ENCODE data around the gene RAMP1.

The RAMP1 gene

DNA sequence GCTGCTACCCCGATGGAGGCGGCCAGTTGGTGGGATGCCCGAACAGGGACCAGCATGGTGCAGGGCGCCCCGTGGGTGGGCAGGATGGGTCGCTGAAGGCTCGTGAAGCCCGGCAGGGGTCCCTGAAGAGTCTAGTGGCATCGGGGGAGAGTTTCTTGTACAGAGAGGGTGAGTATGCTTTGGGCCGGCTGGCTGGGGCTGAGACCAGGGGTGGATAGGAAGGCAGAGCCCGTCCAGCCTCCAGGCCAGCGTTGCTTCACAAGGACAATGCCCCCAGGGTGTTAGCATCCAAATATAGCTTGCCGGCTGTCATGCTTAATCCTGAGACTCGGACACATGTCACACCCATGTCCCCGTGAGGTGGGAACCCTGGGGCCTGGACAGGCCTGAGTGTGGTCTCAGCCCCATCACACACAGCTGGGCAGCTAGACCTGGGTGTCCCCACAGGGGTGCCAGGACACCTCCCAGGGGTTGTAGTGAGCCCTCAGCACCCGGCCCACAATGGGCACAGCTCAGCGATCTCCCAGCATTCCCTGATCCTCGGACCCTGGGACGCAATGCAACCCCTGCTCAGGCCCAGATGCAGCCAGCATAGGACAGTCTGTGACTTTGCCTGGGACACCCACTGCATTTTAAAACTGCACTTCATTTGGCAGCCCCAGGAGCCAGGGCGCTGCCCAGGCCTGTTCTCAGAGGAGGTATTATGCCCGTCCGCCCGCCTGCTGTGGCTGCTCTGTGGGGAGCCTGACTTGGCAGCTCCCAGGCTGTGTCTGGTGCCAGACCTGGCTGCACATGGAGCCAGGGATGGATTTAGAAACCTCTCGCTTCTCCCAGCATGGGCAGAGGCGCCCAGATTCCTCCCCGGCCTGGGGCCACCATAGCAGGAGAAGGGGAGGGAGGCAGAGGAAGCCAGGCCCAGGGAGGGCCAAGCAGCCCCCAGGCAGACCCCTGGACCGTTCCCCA is 36.4 kb downstream of the RAMP1 start:
- no peak for DNase-seq (ENCODE audit: low read depth, low spot score)

DNA sequence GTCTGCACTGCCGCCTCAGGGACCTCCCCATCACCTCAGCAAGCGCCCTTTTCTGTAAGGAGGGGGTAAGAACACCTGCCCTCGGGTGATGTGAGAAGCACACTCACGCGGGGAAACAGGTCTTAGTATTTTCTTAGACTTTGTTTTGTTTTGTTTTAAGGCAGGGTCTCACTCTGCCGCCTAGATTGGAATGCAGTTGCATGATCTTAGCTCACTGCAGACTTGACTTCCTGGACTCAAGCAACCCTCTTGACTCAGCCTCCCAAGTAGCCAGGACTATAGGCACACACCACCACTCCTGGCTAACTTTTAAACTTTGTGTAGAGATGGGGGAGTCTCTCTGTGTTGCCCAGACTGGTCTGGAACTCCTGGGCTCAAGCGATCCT is 37.1 kb downstream of the RAMP1 start:
- no peak for DNase-seq (ENCODE audit: low read depth, low spot score)

- DNase-seq (ENCODE audit: low read depth, low spot score): no peak
These were observed 37.5 kb downstream of the RAMP1 start for GRCh38 chr2:237896956-237897355.

DNA sequence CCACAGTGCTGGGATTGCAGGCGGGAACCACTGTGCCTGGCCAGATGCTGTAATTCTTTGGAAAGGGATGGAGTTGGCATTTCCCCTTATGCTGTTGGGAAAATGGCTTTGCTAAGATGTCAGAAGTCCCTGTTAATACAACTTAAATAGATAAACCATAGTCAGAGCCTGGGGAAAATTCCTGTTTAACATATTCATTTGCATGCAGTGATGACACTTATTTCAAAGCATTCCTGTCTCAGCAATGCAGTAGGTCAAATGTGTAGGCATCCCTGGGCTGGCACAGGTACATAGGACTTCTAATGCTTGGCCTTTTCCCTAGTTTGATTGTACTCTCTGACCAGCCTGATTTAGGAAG is 38.6 kb downstream of the RAMP1 start:
- no peak for DNase-seq (ENCODE audit: low read depth, low spot score)

DNA sequence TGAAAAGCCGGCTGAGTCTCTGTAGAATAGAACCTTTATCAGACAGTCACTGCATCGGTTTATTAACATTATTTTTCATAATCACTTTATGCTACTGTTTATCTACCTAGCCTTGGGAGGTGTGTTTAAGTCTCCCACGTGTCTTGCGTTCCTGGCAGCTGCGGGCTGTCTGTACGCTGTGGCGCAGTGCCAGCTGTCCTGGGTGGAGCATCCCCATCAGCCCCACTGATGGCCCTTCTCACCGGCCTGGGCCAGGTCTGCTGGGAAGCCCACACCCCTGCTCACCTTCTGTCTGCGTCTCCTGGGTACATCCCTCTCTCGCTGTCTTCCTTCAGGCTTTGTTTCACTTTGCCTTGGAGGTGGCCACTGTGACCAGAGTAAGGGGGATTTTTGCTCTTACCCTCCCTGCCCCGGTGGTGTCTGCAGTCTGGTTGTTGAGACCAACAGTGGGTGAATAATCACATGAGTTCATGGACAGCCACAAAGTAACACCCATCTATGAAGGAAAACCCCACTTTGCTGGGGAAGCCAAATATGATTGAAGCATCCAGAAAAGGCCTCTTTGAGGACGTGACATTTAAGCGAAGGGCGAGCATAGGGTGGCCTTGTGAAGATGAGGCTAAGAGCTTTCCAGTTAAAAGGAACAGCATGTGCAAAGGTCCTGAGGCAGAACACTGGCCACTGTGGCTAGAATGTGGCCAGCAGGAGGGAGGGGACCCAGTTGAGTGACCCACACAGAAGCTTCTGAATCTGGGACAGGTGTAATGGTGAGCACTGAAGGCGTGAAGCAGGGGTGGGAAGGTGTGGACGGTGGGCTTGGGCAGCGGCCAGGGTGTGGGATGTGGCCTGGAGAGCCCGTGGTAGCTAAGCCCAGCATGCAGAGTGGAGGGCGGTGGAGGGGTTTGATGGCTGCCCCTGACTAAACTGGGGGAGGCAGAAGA is 41.7 kb downstream of the RAMP1 start:
- DNase-seq (ENCODE audit: low read depth, low spot score): no peak

- no peak for DNase-seq (ENCODE audit: low read depth, low spot score)
These were observed 42.8 kb downstream of the RAMP1 start for GRCh38 chr2:237901932-237902850.

DNA sequence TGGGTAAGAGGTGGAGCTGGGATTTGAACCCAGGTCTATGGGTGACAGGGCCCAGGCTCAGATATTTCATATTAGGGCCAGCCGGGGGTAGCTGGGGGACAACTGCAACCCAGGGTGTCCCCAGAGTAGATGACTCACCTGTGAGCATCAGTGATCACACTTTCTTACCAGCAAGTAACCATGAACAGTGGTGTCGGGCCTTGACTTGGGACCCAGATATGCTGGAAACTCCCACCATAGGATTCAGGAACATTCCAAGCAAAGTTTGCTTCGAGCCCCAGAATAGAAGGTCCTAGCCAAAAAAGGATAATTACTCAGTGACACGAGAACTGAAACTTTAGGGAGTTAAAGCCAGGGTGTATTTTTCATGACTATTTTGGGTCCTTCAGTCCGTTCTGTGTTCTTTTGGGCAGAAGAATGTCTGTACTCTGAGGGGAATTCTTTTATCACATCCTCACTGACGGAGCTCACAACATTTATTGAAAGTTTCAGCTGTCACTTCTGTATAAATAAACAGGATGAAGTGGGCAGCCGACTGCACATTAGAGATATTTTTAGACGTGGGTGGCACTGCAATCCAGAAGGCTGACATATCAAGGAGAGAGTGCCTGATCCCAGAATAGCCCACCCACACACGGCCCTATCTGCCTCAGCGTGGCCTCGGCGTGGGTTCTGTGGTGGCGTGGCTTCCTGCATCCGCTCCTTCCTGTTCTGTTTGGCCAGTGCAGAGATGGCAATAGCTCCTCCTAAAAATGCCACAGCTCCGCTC is 45.6 kb downstream of the RAMP1 start:
- DNase-seq (ENCODE audit: low read depth, low spot score): no peak

DNA sequence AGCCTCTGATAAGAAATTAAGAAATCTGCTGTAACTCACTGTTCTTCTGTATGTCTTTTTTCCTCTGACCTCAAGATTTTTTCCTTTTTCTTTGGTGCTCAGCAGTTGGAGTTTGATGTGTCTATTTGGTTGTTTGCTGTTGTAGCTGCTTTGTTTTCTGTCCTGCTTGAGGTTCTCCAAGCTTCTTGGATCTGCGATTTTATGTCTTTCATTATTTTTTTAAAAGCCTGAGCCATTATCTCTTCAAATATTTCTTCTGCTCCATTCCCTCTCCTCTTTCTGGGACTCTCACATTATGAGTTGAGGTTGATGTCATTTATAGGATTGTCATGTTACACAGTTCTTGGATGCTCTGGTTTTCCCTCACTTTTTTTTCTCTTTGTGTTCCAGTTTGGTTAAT is 47.7 kb downstream of the RAMP1 start:
- DNase-seq (ENCODE audit: low read depth, low spot score): no peak

DNA sequence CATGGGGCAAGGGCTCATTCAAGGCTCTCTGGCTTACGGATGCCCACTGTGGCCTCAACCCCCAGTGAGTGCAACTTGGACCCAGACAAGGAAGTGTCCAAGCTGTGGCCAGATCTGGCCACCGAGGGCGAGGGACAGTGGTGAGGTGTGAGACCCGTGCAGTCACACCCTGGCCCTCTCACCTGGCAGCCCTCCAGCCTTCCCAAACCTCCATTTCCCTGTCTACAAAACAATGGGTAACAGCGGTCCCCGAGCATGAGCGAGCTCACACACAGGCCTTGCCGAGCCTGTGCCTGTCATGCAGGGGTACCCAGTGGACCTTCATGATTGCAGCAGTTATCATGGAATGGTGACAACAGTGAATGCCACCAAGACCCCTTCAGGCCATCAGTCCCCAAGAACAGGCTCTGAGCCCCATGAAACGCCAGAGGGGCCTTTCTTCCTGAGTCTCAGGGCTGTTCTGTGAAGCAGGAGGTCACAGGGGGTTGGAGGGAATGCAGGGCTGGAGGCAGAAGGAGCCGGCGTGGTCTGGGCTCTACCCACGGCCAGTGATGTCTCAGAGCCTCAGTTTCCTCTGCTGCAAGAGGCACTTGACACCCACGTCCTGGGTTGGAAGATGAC is 49.8 kb downstream of the RAMP1 start:
- no peak for DNase-seq (ENCODE audit: low read depth, low spot score)

GRCh38 chr2:237909801-237910475 is 50.5 kb downstream of the RAMP1 start:
- no peak for DNase-seq (ENCODE audit: low read depth, low spot score)

GRCh38 chr2:237910576-237911362 is 51.3 kb downstream of the RAMP1 start:
- DNase-seq (ENCODE audit: low read depth, low spot score): no peak

DNA sequence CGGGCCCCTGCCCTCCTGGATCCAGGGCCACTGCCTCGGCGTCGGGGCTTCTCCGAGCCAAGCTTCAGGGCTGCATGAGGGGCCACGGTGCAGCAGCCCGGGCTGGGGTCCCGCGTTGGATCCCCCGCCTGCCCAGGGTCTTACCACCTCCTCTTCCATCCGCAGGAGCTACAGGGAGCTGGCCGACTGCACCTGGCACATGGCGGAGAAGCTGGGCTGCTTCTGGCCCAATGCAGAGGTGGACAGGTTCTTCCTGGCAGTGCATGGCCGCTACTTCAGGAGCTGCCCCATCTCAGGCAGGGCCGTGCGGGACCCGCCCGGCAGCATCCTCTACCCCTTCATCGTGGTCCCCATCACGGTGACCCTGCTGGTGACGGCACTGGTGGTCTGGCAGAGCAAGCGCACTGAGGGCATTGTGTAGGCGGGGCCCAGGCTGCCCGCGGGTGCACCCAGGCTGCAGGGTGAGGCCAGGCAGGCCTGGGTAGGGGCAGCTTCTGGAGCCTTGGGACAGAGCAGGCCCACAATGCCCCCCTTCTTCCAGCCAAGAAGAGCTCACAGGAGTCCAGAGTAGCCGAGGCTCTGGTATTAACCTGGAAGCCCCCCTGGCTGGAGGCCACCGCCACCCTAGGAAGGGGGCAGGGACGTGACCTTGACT is 52.1 kb downstream of the RAMP1 start:
- no peak for DNase-seq (ENCODE audit: low read depth, low spot score)

DNA sequence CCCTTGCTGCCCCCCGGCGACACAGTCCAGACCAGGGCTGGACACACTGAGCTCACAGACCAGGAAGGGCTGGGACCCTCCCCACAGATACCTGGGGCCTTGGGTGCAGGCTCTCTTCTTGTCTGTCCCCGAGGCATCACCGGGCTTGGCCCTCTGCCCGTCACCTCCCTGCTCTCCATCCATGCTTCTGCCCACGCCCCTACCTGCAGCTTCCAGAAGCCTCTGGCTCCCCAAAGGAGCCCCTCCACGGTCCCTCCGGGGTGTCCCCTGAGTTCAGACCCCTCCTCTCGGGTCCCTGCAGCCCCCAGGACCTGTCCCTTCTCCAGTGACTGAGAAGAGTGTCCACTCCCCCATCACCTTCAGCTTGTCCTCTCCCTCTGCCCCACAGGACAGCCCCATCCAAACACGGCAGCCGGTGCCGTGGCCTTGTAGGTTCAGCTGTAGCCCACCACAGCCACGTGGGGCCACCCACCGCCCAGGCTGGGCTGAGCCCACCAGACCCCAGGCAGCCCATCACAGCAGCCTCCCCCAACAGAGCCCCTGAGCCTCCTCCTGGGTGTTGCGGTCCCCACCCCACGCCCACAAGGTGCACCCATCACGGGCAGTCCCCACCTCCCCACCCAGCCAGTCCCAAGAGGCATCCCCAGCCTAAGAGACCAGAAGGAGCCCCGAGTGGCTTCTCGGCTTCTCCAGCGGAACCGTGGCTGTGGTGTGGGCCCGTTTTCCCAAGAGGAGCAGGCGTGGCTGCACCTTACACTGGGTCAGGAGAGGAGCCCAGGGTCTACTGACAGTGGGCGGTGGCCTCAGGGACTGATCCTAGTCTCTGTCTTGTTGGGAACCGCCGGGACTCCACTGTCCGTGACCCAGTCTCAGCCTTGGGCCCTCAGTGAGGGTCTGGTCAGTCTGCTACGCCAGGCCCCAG is 53.1 kb downstream of the RAMP1 start:
- DNase-seq (ENCODE audit: low read depth, low spot score): no peak

GRCh38 chr2:237913193-237913917 is 53.9 kb downstream of the RAMP1 start:
- DNase-seq (ENCODE audit: low read depth, low spot score): no peak

GRCh38 chr2:237915576-237915975 is 56.2 kb downstream of the RAMP1 start:
- DNase-seq (ENCODE audit: low read depth, low spot score): no peak

DNA sequence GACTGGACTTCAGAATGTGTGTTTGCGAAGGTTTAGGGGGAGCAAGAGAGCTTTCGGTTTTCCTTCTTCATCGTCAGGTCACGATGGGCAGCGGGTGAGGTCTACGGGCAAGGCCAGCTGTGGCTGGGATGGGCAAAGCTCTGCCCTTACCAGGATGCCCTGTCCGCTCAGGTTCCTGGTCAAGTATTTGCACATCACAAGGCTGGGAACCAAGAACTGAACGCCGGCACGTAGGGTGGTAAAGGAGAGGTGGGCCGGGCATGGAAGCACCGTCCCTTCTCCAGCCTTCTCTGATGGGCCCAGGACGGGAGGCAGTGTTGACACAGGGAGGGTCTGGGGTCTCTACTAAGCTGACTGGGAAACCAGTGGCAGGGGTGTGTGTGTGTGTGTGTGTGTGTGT is 56.9 kb downstream of the RAMP1 start:
- DNase-seq (ENCODE audit: low read depth, low spot score): no peak

Data from activated CD4-positive, CD25-positive, alpha-beta regulatory T cell treated with anti-CD3 and anti-CD28 coated beads, Interleukin-2, amount 50 U/mL, for 16 hours (primary cell).